Measurements from ENCODE around the gene CAPN11.
"Not testable (repeated sequence)": the region's sequence is repeated elsewhere in the genome, so short reads cannot be mapped to it uniquely, and the experiment has no call there.

The CAPN11 gene

DNA sequence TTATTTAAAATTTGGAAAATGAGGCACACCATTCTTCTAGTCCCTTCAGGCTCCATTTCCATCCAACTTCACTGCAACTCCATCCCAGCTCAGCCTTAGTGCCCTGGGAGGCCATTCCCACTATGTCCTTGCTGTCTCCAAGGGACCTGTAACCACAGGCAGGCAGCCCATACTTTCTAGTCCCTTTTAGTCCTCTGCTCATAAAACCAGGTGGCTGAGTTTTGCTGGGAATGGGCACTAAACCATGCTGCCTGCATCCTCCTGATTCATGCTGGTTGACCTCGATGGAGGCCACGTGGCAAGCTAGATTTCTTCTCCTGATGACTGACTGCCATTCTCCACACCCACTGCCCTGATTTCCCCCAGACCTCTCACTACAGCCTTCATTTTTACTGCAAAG, 30.6 kb downstream of the CAPN11 start:
- TF ChIP-seq, protein P1, sequence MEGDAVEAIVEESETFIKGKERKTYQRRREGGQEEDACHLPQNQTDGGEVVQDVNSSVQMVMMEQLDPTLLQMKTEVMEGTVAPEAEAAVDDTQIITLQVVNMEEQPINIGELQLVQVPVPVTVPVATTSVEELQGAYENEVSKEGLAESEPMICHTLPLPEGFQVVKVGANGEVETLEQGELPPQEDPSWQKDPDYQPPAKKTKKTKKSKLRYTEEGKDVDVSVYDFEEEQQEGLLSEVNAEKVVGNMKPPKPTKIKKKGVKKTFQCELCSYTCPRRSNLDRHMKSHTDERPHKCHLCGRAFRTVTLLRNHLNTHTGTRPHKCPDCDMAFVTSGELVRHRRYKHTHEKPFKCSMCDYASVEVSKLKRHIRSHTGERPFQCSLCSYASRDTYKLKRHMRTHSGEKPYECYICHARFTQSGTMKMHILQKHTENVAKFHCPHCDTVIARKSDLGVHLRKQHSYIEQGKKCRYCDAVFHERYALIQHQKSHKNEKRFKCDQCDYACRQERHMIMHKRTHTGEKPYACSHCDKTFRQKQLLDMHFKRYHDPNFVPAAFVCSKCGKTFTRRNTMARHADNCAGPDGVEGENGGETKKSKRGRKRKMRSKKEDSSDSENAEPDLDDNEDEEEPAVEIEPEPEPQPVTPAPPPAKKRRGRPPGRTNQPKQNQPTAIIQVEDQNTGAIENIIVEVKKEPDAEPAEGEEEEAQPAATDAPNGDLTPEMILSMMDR (IDR thresholded peaks at IDR 0.05; ENCODE audit: insufficient read depth, low read depth, low read length, missing control alignments), result no peak
- no peak overlapping the region for H3K4me3 ChIP-seq (ENCODE audit: low read depth, low read length)
- DNase-seq (ENCODE audit: low read depth), result no peak

DNA sequence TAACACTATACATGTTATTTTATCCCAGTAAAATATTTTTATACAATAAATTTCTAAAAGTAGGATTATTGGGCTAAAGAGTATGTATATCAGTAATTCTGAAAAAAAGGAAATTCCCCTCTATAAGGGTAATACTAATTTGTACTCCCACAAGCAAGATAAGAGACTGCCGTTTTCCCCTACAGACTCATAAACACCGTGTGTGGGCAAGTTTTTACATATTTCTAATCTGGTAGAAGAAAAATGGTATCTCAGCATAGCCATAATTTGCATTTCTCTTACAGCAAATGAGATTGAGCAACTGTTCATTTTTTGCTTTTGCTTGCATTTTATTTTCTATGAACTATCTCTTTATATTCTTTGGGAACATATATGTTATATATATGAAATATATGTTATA, 32.1 kb downstream of the CAPN11 start:
- peak; percentile 54 for DNase-seq (ENCODE audit: low read depth)
- TF ChIP-seq, protein P1 (IDR thresholded peaks at IDR 0.05; ENCODE audit: insufficient read depth, low read depth, low read length, missing control alignments), result no peak
- H3K4me3 ChIP-seq (ENCODE audit: low read depth, low read length), result no peak overlapping the region

DNA sequence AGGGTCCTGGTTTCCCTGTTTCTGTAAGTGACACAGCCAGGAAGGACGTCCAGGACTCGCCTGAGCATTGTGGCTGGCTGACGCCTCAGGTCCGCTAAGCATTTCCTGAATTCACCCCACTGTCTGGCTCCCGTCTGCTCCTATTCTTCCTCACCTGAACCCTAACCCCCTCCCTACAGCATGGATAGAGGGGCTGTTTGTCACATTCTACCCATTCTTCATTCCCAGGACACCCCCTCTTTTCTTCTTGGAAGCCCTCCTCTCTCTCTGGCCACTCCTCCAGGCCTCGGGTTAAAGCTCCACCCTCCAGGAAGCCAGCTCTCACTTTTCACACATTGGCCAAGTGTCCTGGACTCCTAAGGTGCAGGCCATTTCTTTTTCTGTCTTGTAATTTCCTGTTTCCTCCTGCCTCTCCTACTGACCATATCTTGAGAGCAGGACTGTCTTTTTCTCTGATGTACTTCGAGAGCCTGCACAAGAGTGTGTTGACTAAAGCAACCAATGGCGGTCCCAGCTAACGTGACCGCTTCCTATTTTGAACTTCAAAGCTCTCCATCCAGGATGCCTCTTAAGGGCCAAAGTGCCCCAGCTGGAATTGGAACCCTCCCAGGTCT, 33.9 kb downstream of the CAPN11 start:
- DNase-seq (ENCODE audit: low read depth), result no peak
- H3K4me3 ChIP-seq (ENCODE audit: low read depth, low read length), result no peak overlapping the region
- TF ChIP-seq, protein P1 (IDR thresholded peaks at IDR 0.05; ENCODE audit: insufficient read depth, low read depth, low read length, missing control alignments), result no peak

DNA sequence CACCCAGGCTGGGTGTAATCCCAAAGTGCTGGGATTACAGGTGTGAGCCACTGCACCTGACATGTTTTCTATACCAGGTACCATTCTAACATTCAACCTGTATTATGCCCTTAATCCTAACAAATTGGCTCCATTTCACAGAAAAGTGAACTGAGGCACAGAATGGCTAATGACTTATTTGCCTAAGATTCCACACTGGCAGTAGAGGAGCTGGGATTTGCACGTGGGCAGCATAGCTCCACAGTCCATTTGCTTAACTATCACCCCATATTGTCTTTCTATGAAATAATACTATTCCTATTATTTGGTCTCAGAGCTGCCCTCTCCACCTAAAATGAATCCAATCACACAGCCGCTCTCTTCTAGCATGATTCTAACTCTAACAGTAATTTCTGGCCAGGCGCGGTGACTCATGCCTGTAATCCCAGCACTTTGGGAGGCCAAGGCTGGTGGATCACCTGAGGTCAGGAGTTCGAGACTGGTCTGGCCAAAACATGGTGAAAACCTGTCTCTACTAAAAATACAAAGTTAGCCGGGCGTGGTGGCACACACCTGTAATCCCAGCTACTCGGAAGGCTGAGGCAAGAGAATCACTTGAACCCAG, 34.8 kb downstream of the CAPN11 start:
- H3K4me3 ChIP-seq (ENCODE audit: low read depth, low read length), result no peak overlapping the region
- TF ChIP-seq, protein P1 (IDR thresholded peaks at IDR 0.05; ENCODE audit: insufficient read depth, low read depth, low read length, missing control alignments), result no peak
- DNase-seq (ENCODE audit: low read depth), result no peak

DNA sequence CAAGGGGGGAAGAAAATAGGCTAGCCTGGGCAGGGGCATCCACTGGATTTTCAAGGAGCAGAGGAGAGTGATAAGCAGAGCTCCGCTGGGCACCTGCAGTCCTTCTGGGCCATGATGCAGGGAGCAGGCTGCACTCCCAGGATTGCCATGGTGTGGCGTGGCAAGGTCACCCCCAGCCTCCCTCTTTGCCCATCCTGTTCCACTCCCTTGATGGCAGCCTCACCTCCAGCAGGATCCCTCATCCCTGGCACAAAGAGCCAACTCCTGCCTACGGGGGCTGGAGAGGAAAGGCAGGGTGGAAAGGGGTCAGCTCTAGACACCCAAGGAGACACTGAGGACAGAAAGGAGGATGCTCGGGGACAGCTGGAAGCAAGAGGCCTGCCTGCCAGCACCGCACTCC, 35.7 kb downstream of the CAPN11 start:
- no peak for DNase-seq (ENCODE audit: low read depth)
- no peak overlapping the region for H3K4me3 ChIP-seq (ENCODE audit: low read depth, low read length)
- TF ChIP-seq, protein P1 (IDR thresholded peaks at IDR 0.05; ENCODE audit: insufficient read depth, low read depth, low read length, missing control alignments), result no peak

DNA sequence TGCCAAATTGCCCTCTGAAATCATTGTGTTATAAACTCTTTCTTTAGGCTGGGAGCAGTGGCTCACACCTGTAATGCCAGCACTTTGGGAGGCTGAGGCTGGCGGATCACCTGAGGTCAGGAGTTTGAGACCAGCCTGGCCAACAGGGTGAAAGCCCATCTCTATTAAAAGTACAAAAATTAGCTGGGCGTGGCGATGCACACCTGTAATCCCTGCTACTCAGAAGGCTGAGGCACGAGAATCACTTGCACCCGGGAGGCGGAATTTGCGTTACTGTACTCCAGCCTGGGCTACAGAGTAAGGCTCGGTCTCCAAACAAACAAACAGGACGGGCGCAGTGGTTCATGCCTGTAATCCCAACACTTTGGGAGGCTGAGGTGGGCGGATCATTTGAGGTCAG, 37.7 kb downstream of the CAPN11 start:
- DNase-seq (ENCODE audit: low read depth); H3K4me3 ChIP-seq (ENCODE audit: low read depth, low read length): not testable (repeated sequence)

DNA sequence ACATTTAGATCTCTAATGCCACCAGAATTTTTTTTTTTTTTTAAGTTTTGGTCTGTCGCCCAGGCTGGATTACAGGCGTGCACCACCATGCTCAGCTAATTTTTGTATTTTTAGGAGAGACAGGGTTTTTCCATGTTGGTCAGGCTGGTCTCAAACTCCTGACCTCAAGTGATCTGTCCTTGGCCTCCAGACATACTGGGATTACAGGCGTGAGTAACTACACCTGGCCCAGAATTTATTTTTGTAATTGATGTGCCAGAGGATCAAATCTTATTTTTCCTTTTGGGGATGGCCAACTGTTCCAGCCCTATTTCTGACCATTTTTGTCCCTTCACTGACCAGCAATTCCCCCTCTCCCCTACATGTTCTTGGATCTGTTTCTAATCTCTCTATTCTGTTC, 40.1 kb downstream of the CAPN11 start:
- TF ChIP-seq, protein P1 (IDR thresholded peaks at IDR 0.05; ENCODE audit: insufficient read depth, low read depth, low read length, missing control alignments), result no peak
- no peak overlapping the region for H3K4me3 ChIP-seq (ENCODE audit: low read depth, low read length)
- no peak for DNase-seq (ENCODE audit: low read depth)

Data from GM12865 (cell line).